ENCODE measurements around the gene C1QTNF5. TPM values are rescaled to one million over a fixed set of nuclear protein-coding genes. Genes with fewer than 3 reads are reported as not detected.

The C1QTNF5 gene
- polyA plus RNA-seq, 3 donors, result 24.4 to 32.5 (median 25.5) TPM

DNA sequence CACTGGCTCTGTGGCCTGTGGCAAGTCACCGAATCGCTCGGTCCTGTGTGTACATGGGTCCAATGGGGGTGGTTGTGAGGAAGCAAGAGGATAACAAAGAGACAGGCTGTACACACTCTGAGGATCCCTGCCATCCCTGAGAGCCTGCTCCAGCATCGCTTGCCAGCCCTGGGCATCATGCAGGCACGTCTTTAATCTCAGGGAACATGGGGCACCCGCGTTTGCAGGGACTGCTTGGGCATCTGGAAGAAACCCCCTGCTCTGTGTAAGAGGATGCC lies 1.3 kb upstream of the C1QTNF5 start:
- DNase-seq, result no peak

DNA sequence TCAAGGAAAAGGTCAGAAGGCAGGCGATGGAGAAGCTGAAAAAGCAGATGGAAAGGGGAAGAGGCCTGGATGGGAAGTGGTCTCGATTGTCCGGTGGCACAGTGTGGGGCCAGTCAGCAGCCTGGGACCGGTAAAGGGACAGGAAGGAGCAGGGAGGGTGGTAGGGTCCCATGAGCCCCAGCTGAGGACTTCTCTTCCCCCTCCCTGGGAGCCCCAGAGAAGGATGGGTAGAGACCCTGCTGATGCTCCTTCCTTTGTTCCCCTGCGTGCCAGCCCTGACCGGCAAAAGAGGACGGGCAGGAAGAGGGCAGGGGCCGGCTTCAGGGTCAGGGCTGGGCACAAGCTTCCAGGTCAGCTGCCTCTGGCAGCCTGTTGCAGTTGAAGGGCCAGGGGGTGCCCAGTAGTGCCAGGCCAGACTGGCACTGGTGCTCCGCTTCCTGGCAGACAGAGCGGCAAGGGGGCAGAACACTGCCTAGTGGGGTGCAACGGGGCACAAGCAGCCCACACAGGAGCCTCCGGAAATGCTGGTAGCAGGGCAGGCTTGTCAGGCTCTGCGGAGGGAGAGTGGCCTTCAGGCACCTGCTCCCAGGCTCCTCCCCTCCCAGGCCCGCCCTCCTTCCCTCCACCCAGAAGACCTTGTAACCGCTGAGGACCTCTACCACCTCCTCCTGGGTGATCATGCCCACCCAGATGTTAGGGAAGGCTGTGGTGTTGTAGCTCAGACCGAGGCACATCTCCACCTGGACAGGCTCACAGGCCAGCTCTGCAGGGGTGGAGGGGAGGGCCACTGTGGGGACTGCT lies 739 bp upstream of the C1QTNF5 start:
- no peak for DNase-seq

DNA sequence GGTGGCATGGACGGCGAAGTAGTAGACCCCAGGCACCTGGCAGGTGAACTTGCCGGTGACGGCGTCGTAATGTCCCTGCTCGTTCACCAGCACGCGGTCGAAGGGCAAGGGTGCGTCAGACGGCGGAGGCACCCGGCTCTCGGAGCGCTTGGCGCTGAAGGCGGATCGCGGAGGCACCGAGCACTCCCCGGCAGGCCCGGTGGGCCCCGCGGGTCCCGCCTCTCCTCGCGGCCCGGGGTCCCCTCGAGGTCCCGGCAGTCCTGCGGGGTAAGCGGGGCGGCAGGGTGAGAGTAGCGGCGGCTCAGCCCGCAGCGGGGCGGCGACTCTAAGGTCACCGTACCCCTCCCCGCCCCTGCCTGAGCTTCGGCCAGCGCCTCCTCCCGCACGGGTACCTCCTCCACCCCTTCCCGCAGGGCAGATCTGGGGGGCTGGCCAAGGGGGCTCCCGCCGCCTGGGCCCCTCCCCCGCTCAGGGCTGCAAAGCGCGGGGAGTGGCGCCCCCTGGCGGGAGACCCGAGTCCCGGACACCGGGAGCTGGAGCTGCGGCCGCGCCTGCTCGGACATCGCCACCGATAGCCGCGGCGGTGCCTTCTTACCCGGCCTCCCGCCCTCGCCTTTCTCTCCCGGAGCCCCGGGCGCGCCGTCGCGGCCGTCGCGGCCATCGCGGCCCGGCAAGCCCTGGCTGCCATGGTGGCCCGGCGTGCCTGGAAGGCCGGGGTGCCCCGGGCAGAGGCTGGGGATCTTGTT lies 921 bp downstream of the C1QTNF5 start:
- DNase-seq, result no peak

DNA sequence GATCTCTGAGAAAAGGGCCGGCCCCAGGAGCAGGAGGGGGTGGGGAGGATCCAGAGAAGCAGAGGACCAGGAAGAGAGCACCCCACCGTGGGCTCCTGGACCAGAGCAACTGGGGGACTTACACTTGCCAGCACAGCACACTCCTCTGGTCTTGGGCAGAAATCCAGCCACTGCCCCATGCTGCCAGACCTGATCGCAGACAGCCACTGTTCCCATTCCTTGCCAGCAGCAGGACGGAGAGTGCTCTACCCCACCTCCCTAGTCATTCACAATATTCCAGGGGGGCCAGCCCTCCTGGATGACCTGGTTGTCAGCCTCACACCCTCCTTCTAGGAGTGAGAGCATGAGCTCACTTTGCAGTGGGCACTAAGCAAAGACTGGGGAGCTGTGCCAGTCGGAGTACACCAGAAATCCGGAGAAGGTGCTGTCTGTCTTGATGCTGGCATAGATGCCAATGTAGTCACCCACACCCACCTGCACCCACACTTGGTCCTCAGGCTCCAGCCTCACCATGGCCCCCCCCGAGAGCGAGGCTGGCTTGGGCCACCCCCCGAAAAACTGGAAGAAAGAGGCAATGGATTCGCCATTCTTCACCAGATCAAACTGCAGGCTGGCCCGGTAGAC lies 1.6 kb downstream of the C1QTNF5 start:
- no peak for DNase-seq

DNA sequence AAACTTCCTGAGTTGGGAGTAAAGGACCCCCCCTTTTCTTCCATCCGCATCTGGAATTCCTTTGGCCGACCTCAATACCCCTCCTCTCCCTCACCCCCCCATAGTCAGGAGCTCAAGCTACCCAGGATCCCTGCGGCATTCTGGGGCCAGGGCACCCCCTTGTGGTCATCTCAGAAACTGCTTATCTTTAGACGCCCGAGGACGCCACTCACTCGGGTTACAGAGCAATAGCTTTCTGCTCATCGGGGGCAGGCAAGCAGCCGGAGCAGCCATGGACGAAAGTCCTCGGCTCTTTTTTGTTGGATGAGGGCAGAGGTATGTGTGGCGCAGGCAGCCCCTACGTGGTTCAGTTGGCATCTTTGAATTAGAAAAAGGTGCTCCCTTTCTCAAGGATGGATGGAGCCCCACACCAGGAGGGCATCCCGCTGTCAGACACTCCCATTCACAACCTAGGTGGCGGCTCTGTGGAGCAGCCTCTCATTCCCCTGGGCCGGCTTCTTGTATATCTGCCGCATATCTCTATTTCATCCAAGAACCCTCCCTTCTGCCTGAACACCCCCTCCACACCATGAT lies 2.3 kb downstream of the C1QTNF5 start:
- peak; percentile 84 for DNase-seq

DNA sequence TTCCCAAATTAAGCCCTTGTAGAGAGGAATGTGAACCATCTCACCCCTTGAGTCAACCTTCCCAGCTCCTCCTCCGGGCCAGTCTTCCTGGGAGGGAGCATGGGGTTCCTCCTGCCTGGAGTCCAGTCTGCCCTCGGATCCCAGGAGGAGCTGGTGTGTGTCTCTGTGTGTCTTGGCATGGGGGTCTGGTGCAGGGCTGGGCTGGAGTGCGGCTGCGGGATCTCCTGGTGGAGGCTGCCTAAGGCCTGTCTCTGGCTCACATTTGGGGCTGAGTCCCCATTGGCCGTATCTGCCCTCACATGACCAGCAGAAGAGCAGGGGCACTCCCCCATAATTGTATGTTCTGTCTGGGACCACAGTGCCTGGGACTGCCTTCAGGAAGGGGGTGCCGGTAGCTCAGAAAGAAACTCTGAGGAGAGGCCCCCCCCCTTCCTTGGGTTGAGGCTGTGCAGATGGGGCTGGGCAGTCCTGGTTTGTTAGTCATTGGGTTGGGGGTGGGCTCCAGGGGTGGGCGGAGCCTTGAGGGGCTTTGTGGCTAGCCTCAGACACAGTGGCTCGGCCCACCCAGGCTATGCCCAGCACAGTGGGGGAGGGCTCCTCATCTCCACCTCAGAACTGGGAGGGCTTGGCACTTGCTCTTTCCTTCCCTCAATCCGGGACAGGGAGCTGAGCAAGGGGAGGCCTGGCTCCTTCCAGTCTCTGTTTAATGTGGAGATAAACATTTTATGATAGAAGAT lies 2.9 kb downstream of the C1QTNF5 start:
- DNase-seq, result no peak

DNA sequence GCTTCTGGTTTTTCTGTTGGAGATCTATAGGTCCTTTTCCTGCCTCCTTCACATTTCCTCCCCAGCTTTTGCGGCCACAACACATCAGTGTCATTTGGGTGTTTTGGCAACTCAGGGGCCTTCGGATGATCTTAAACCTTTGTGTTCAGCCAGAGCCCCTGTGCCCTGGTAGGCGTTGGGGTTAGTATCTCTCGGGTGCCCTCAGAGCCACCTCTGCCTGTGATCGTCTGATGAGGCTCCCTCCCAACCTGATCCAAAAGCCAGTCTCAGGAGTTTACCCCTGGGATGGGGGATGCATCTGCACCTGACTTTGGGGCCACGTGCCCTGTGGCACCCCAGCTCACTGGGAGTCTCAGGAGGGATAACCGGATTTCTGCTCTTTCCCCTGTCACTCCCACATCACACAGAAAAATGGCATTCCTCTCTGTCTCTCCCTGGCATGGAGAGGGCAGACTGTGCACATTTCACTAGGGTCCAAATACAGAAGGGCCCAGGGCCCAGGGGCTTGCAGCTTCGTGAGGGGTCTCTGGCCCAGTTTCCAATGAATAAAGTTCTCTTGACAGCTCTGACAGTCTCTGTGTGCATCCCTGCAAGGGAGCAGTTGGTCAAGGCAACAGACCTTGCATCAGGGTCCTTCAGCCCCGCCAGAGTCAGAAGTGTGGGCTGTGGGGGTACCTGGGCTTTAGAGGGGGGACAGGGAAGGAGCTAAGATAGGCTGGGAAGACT lies 3.8 kb downstream of the C1QTNF5 start:
- DNase-seq, result no peak

DNA sequence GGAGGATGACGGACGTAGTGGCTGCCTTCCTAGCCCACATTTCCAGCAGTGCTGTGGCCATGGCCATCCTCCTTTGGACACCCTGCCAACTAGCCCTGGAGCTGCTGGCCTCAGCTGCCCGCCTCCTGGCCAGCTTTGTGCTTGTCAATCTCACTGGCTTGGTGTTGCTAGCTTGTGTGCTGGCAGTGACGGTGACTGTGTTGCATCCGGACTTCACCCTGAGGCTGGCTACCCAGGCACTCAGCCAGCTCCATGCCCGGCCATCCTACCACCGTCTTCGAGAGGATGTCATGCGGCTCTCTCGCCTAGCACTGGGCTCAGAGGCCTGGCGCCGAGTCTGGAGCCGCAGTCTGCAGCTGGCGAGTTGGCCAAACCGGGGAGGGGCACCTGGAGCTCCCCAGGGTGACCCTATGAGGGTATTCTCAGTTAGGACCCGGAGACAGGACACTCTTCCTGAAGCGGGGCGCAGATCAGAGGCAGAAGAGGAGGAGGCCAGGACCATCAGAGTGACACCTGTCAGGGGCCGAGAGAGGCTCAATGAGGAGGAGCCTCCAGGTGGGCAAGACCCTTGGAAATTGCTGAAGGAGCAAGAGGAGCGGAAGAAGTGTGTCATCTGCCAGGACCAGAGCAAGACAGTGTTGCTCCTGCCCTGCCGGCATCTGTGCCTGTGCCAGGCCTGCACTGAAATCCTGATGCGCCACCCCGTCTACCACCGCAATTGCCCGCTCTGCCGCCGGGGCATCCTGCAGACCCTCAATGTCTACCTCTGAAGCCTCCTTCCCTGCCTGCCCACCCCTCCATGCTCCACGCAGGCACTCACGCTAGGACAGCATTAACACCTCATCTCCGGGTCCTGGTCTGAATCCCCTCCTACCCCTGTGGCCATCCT lies 4.8 kb downstream of the C1QTNF5 start:
- DNase-seq, result no peak

DNA sequence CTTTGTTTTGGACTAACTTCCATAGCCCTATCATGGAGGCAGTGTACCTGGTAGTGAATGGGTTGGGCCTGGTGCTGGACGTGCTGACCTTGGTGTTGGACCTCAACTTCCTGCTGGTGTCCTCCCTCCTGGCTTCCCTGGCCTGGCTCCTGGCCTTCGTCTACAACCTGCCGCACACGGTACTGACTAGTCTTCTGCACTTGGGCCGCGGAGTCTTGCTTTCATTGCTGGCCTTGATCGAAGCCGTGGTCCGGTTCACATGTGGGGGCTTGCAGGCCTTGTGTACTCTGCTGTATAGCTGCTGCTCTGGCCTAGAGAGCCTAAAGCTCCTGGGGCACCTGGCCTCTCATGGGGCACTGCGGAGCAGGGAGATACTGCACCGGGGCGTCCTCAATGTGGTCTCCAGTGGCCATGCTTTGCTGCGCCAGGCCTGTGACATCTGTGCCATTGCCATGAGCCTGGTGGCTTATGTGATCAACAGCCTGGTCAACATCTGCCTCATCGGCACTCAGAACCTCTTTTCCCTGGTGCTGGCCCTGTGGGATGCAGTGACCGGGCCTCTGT lies 5.5 kb downstream of the C1QTNF5 start:
- DNase-seq, result no peak

DNA sequence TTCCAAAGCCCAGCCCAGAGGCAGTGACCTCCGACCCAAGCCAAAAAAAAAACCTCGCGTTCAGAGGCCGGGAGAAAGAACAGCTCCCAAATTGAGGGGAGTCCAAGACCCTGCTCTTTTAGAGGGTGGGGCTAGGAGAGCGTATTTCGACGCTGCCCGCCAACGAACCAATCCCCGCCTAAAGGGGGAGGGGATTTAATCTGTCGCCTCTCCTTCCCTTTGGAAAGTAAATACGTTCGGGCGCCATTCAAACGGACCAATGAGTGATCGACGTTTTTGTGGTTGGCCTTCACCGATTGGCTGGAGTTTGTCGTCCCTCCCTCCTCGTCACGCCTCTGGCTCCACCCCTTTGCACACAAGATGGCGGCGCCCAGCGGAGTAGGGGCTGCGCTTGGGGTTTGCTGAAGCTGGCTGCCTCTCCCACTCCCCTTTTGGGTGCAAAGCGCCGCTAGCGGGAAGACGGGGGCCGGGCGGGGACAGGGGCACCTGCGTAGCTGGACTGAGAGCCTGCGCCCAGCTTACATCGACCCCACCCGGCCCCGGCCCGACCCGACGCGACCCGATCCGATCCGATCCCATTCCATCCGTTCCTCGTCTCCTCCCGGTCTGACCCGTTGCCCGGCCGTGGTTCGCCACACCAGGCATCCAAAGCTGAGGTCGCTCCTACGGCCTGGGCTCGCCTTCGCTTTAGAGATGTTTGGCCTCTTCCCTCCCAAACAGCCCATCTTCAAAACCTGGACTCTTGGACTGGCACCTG lies 6.3 kb downstream of the C1QTNF5 start, which contains the start of gene RNF26:
Gene RNF26, plus strand, starts transcription at position 354 of the 757 bp plus-strand sequence. CDS start 596 bp downstream, outside the sequence.
- peak; percentile 99 for DNase-seq

DNA sequence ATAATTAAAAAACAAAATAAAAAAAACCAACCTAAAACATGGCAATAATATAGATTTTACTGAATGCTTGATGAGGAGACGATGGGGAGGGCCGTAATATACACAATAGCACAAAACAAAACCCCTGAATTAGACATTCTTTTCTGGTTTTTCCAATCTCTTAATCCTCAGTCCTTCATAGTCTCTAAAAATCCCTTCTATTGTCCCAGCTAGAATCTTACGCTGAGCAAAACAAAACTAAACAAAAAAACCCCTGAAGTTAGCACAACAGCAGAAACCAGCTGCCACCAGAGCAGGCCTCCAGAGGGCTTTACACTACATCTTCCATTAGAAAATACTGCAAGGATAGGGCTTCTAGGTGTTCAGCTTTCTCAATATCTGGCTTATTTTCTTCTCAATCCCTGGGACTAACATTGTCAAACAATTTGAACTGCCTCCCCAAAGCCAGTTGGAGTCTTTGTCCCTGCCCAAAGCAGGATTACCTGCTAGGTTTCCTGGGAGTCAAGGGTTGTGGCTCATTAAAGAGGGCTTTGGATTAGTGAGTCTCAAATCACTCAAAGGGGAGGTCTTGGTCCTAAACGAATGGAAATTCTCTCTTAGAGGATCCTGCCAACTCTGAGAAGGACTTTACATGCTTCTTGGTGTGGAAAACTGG lies 8.4 kb downstream of the C1QTNF5 start:
- DNase-seq, result no peak

DNA sequence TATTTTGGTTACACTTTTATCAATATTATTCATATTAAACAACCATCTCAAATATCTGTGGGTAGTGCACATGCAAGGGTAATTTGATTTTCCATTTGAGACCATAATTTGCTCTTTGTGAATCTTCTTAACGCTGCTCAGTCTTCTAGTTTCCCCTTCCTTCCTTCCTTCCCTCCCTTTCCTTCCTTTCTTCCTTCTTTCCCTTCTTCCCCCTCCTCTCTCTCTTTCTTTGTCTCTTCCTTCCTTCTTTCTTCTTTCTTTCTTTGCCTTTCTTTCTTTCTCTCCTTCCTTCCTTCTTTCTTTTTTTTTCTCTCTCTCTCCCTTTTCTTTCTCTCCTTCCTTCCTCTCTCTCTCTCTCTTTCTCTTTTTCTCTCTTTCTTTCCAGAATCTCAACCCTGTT lies 10.4 kb downstream of the C1QTNF5 start:
- DNase-seq, result no peak

DNA sequence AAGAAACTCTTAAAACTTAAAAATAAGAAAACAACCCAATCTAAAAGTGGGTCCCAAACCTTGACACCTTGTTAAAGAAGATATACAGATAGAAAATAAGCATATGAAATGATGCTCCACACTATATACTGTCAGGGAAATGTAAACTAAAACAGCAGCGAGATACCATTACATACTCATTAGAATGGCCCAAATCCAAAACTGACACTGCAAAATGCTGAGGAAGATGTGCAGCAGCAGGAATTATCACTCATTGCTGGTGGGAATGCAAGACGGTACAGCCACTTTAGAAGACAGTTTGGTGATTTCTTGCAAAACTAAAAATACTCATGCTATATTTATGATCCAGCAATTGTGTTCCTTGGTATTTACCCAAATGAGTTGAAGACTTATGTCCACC lies 11.4 kb downstream of the C1QTNF5 start:
- DNase-seq, result no peak

DNA sequence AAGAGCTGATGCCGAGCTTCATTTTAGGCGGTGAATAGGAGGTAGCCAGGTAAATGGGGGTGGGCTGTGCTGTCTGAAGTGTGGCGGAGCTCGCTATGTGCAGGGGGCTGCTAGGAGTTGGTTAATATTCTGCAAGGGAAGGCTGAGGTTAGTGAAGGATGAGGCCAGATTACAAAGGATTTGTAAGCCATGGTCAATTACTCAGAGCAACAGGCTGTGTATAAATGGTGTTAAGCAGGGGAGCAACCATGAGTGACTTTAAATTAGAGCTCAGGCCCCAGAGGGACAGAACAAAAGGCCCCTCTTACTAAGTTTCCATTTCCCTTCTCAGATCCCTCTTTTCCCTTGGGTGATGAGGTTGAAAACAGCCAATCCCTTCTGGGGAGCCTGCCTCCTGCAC lies 16.5 kb downstream of the C1QTNF5 start:
- DNase-seq, result no peak

DNA sequence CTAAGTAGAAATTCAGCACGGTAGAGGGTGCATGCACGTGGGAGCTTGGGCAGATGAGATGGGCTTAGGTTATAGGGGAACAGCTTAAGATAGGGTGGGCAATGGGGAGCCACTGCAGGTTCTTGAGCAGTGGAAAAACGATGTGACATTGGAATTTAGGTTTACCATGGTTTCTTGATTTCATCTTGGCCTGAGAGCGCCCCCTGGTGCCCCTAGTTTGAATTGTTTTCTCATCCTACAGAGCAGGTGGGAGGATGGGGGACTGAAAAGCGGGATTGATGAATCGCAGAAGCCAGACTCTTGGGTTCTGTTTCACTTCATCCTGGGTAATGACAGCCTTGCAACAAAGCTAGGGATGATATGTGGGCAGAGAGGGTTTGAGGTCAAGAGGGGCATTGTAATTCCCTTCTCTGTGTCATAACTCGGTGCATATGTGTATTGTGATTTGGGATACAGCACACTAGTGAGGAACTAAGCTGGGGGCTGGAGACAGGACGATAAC lies 17.1 kb downstream of the C1QTNF5 start:
- peak; percentile 84 for DNase-seq

DNA sequence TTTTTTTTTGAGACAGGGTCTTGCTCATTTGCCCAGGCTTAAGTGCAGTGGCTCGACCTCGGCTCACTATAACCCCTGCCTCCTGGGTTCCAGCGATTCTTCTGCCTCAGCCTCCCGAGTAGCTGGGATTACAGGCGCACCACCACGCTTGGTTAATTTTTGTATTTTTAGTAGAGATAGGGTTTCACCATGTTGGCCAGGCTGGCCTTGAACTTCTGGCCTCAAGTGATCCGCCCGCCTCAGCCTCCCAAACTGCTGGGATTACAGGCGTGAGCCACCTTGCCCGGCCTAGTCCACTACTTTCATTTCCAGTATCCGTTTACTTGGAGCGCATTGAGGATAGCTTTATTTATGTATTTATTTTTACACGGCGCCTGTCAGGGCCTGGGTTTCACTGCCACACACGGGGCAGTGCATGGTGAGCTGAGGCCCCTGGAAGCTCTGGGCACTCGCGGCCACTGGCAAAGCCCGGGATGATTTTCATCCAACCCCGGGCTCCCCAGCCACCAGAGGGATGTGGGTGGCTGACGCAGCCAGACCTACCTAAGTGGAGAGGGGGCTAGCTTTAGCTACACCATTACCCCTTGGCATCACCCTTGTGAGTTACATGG lies 17.7 kb downstream of the C1QTNF5 start:
- no peak for DNase-seq

DNA sequence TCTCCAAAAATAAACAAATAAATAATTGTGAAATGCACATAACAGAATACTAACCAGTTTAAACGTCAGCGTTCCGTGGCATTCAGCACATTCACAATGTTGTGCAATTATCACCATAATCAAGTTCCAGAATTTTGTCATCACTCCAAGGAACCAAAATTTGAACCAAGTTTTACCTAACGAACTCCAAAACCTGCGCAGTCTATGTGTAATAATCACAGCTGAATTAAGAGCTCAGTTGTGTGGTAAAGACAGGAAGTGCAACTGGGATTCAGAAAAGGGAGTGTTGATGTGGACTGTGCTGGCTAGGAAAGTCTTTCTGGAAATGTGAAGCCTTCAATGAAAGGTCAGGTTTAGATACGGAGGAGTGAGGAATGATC lies 18.3 kb downstream of the C1QTNF5 start:
- no peak for DNase-seq

Measured in renal pelvis (tissue), 4 donors.